Measurements from ENCODE around the gene MKRN2.

The MKRN2 gene

DNA sequence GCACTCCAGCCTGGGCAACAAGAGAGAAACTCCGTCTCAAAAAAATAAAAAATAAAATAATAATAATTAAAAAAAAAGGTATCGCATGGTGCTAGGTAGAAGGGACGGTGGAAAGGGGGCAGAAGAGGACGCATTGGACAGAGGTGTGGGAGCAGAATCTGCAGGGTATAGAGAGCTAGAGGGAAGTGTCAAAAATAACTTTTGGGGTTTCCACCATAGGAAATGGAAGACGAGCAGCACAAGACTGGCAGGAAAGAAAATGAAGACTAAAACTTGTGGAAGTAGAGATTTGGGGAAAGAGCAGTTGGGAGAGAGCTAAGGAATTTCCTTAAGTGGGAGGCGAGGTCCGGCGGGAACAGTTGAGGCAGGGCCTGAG is 585 bp upstream of the MKRN2 start:
- no peak for DNase-seq

- DNase-seq = peak; percentile 36
Observed at GRCh38 chr3:12557473-12558100, 700 bp downstream of the MKRN2 start.

DNA sequence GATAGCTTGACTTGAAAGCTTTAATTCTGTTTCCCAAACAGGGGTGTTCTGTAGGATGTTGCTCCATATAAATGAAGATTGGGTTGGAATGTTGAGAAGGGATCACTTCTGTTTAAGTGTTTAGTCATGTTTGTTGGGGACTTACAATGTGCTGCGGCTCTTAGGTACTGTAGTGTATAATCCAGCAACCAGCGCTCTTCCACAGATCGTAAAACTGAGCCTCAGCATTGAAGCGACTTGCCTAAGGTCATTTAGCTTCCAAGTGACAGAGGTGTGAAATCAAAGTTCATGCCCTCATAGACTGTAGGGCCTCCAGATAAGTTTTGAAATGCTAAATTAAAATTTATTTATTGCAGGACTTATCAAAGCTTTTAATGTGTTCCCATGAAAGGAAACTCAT is 1.8 kb downstream of the MKRN2 start:
- no peak for DNase-seq

DNA sequence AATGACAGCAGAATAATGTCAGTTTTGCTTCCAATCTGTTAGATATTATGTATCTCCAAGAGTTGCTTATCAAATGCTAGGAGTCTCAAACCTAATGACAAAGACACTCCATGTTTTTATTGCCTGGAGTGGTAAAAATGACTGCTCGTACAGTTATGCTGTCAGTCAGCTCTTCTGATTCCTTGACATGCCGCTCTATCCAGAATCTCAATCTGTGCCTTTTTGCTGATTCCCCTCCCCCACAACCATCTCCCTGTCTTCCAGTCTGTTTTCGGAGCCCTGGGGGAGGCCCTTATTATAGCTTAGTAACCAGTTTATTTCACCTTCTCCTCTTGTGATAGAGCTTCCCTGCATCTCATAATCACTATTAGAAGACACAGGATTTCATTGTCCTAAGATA is 2.6 kb downstream of the MKRN2 start:
- DNase-seq = no peak

GRCh38 chr3:12560505-12561190 is 3.8 kb downstream of the MKRN2 start:
- DNase-seq = no peak

DNA sequence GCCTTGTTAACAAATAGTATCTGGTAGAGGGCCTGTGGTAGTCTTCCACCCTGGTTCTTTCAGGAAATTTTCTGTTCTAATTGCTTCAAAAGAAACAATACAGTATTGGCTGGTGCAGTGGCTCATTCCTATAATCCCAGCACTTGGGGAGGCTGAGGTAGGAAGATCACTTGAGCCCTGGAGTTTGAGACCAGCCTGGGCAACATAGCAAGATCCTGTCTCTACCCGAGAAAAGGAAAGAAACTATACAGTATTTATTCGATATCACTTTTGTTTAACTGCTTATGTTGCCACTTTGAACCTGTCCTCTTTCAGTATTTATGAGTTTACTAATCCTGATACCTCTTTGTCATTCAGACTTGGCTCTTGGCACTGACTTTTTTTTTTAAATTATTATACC is 4.5 kb downstream of the MKRN2 start:
- DNase-seq = no peak

DNA sequence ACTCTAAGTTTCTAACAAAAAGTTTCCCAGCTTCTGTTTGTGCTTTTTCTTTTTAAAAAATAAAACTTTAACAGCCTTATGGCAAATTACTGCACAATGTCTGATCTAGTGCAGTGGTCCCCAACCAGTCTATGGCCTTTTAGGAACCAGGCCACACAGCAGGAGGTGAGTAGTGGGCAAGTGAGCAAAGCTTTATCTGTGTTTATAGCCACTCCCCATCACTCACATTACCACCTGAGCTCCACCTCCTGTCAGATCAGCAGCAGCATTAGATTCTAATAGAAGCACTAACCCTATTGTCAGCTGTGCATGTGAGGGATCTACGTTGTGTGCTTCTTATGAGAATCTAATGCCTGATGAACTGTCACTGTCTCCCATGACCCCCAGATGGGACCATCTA is 5.6 kb downstream of the MKRN2 start:
- no peak for DNase-seq

DNA sequence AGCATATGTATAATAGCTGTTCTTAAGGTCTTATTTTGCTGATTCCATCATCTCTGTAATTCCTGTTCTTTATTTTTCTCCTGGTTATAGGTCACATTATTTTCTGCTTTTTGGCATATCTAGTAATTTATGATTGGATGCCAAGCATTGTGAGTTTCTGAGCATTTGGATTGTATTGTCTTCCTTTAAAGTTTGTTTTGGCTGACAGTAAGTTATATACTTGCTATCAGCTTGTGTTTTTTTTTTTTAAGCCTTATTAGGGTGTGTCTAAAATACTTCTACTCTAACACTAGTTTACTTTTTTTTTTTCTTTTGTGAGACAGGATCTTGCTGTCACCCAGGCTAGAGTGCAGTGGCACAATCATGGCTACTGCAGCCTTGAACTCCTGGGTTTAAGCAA is 10.1 kb downstream of the MKRN2 start:
- no peak for DNase-seq

DNA sequence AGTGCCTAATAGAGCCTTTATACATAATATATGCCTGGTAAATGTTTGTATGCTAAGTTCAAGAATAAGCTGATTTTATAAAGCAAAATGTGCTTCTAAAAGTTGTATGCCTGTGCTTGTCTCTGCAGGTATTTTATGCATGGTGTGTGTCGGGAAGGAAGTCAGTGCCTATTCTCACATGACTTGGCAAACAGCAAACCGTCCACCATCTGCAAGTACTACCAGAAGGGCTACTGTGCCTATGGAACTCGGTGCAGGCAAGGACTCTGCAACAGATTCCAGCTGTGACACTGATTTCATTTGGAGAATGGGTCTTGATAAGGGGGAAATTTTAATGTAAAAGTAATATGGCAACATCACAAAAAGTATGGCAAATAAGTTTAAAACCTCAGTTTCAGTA is 11.9 kb downstream of the MKRN2 start:
- no peak for DNase-seq

DNA sequence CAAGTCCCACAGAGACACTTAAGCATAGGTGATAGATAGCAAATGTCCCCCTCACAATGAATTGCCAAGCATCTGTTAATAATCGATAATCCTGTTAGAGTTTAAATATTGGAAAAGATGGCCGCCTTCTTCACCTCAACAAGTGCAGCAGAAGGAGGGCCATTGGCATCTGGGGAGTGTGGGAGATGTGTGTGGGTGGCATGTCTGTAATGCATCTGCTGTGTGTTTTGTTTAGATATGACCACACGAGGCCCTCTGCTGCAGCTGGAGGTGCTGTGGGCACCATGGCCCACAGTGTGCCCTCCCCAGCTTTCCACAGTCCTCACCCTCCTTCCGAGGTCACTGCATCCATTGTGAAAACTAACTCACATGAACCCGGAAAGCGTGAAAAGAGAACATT is 12.9 kb downstream of the MKRN2 start:
- DNase-seq = no peak

DNA sequence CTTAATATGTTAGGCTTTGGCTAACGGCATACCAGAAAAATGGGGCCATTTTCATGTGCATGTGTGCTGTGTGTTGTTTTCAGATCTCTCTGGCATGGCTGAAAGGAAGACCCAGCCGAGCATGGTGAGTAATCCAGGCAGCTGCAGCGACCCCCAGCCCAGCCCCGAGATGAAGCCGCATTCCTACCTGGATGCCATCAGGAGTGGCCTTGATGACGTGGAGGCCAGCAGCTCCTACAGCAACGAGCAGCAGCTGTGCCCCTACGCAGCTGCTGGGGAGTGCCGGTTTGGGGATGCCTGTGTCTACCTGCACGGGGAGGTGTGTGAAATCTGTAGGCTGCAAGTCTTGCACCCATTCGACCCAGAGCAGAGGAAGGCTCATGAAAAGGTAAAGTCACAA is 15.1 kb downstream of the MKRN2 start:
- DNase-seq = no peak

GRCh38 chr3:12574131-12574530 is 17.2 kb downstream of the MKRN2 start:
- peak; percentile 29 for DNase-seq

- no peak for DNase-seq
Observed at GRCh38 chr3:12574661-12575060, 17.8 kb downstream of the MKRN2 start.

DNA sequence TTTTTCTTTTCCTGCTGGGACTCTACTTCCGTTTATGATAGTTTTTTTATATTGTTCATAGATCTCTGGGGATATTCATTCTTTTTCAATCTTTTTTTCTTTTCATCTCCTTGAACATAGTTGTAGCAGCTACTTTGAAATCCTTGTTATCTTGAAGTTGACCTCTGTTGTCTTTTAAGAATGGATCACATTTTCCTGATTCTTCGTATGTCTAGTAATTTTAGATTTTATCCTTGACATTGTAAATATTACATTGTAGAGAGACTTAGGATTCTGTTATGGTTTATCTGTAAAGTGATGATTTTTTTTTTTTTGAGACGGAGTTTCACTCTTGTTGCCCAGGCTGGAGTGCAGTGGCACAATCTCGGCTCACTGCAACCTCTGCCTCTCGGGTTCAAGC is 20.5 kb downstream of the MKRN2 start:
- no peak for DNase-seq

- DNase-seq = no peak
Observed at GRCh38 chr3:12578742-12579141, 21.9 kb downstream of the MKRN2 start.

GRCh38 chr3:12579456-12579855 is 22.6 kb downstream of the MKRN2 start:
- no peak for DNase-seq

GRCh38 chr3:12579905-12580304 is 23.0 kb downstream of the MKRN2 start:
- peak; percentile 66 for DNase-seq

DNA sequence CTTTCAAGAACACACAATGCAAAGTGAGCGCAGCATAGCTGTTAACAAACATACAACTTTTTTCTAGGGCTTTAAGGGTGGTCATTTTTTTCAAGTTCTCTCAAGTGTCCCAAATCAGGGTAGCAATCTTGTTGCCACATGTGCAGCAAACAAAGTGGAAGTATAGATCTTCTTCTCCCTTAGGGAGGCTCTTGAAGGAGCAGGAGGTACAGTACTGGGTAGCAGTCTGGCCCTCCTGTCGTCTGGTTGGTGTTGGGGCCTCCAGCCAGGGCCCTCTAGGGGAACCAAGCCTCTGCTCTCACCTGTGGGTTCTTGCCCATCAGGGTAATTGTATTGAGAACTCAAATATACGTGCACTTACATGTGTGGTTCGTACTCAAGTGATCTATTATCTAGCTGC is 25.8 kb downstream of the MKRN2 start:
- no peak for DNase-seq

DNA sequence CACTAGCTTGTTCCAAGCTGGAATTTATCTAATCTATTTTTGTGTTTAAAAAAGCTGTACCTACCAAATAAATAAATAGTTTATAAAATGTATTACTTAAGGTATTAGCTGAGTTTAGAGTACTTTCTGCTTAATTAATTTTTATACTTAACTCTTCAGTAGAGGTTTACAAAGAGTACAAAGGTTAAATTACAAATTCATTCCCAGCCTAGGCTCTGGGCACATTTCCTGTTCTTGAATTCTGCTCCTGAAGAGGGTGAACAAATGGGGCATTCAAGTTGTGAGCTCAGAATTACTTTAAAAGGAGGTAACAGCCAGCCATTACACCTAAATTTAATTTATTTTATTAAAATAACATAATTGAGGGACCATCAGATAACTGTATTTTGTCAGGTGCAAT is 26.4 kb downstream of the MKRN2 start:
- DNase-seq = no peak

GRCh38 chr3:12584083-12584482 is 27.2 kb downstream of the MKRN2 start:
- no peak for DNase-seq

- no peak for DNase-seq
Observed at GRCh38 chr3:12585181-12585580, 28.3 kb downstream of the MKRN2 start.

- no peak for DNase-seq
Observed at GRCh38 chr3:12585970-12586369, 29.1 kb downstream of the MKRN2 start.

GRCh38 chr3:12586403-12586802 is 29.5 kb downstream of the MKRN2 start:
- no peak for DNase-seq

- DNase-seq = peak; percentile 61
Observed at GRCh38 chr3:12588039-12589009, 31.4 kb downstream of the MKRN2 start.
